ENCODE results near the gene SERTAD3.
"Not testable (repeated sequence)": the region's sequence is repeated elsewhere in the genome, so short reads cannot be mapped to it uniquely, and the experiment has no call there.

The SERTAD3 gene

GRCh38 chr19:40411958-40412499 is 32.1 kb downstream of the SERTAD3 start:
- Histone ChIP-seq H3F3A (ENCODE audit: insufficient read depth, low read length) (no peaks in the 10 kb centered on the region), H3K4me1 (ENCODE audit: low read length) (peaks cover 11% of the 10 kb centered on the region), H3K9ac (ENCODE audit: low read length) (no peak overlapping the region), H3K36me3 (replicated peaks; ENCODE audit: insufficient read depth, low read length) (no peaks in the 10 kb centered on the region), H3K9me2 (replicated peaks; ENCODE audit: insufficient read depth, low read length) (no peaks in the 10 kb centered on the region), H3K79me2 (ENCODE audit: low read length) (no peaks in the 10 kb centered on the region), H3K27ac (ENCODE audit: low read length) (no peak overlapping the region), H2AFZ (ENCODE audit: low read length) (no peak overlapping the region), H3K27me3 (replicated peaks; ENCODE audit: insufficient read depth, low read length) (no peaks in the 10 kb centered on the region), H3K9me3 (replicated peaks; ENCODE audit: insufficient read depth, low read length) (no peaks in the 10 kb centered on the region), H3K4me2 (ENCODE audit: low read depth, low read length) (no peak overlapping the region), H3K4me3 (ENCODE audit: low read length) (no peak overlapping the region), H4K20me1 (ENCODE audit: insufficient read depth, low read length) (no peaks in the 10 kb centered on the region)
- no peak for TF ChIP-seq EZH2phosphoT487 (IDR thresholded peaks at IDR 0.05; ENCODE audit: low read length)
- TF ChIP-seq CTCF (IDR thresholded peaks at IDR 0.05; ENCODE audit: low read length) = no peak
- TF ChIP-seq EZH2 (optimal IDR thresholded peaks at IDR 0.05; ENCODE audit: low read depth, low read length) = no peak
- DNase-seq = no peak

DNA sequence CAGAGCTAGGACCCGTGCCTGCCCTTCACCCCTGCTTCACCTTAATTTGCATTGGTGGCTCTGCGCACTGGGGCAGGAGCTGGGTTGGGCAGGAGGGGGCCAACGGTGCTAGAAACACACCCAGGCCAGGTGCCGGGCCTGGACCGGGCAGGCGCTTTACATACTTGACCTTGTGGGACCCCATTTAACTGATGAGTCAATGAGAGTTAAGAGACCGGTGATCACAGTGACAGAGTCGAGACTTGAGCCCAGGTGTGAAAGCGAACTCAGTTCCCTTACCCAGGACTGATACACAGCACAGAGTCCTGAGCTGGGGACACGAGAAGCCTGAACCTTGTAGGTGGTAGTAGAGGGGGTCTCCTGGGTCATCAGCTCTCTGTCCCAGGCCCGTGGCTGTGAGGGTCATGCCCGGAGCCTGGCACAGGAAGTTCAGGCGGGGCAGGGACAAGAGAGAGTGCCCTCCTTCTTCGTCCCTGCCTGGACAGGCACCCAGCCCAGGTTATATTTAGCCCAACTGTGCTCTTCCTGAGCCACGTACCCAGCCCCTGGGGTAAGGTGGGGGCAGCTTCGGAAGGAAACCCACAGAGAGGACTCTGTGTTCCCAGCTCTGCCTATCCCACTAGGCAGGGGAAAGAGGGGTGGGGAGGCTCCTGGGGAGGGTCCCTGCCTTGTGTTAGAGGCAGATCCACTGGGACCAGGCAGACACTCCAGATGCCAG is 32.9 kb downstream of the SERTAD3 start:
- Histone ChIP-seq H2AFZ (ENCODE audit: low read length) (peak overlapping the region; percentile 68), H3K4me3 (ENCODE audit: low read length) (no peak overlapping the region), H3K36me3 (replicated peaks; ENCODE audit: insufficient read depth, low read length) (no peaks in the 10 kb centered on the region), H3K4me1 (ENCODE audit: low read length) (peaks cover 11% of the 10 kb centered on the region), H3K4me2 (ENCODE audit: low read depth, low read length) (peak overlapping the region; percentile 42; the same call in 1 of the 2 replicates), H3K9me2 (replicated peaks; ENCODE audit: insufficient read depth, low read length) (no peaks in the 10 kb centered on the region), H3K27ac (ENCODE audit: low read length) (no peak overlapping the region), H3K79me2 (ENCODE audit: low read length) (no peaks in the 10 kb centered on the region), H3F3A (ENCODE audit: insufficient read depth, low read length) (no peaks in the 10 kb centered on the region), H3K9me3 (replicated peaks; ENCODE audit: insufficient read depth, low read length) (no peaks in the 10 kb centered on the region), H3K9ac (ENCODE audit: low read length) (no peak overlapping the region), H3K27me3 (replicated peaks; ENCODE audit: insufficient read depth, low read length) (no peaks in the 10 kb centered on the region), H4K20me1 (ENCODE audit: insufficient read depth, low read length) (no peaks in the 10 kb centered on the region)
- DNase-seq = no peak
- TF ChIP-seq EZH2phosphoT487 (IDR thresholded peaks at IDR 0.05; ENCODE audit: low read length) (no peak), EZH2 (optimal IDR thresholded peaks at IDR 0.05; ENCODE audit: low read depth, low read length) (no peak), CTCF (IDR thresholded peaks at IDR 0.05; ENCODE audit: low read length) (no peak)

GRCh38 chr19:40410030-40410389 is 34.1 kb downstream of the SERTAD3 start:
- no peaks in the 10 kb centered on the region for H4K20me1 ChIP-seq (ENCODE audit: insufficient read depth, low read length)
- H3F3A ChIP-seq (ENCODE audit: insufficient read depth, low read length) = no peaks in the 10 kb centered on the region
- H3K27ac ChIP-seq (ENCODE audit: low read length) = no peak overlapping the region
- no peak for DNase-seq
- H3K9ac ChIP-seq (ENCODE audit: low read length) = no peak overlapping the region
- H3K9me2 ChIP-seq (replicated peaks; ENCODE audit: insufficient read depth, low read length) = no peaks in the 10 kb centered on the region
- no peaks in the 10 kb centered on the region for H3K9me3 ChIP-seq (replicated peaks; ENCODE audit: insufficient read depth, low read length)
- TF ChIP-seq CTCF (IDR thresholded peaks at IDR 0.05; ENCODE audit: low read length) (no peak), EZH2 (optimal IDR thresholded peaks at IDR 0.05; ENCODE audit: low read depth, low read length) (no peak), EZH2phosphoT487 (IDR thresholded peaks at IDR 0.05; ENCODE audit: low read length) (no peak)
- no peaks in the 10 kb centered on the region for H3K79me2 ChIP-seq (ENCODE audit: low read length)
- no peaks in the 10 kb centered on the region for H3K36me3 ChIP-seq (replicated peaks; ENCODE audit: insufficient read depth, low read length)
- no peaks in the 10 kb centered on the region for H3K27me3 ChIP-seq (replicated peaks; ENCODE audit: insufficient read depth, low read length)
- no peak overlapping the region for H2AFZ ChIP-seq (ENCODE audit: low read length)
- H3K4me1 ChIP-seq (ENCODE audit: low read length) = peaks cover 11% of the 10 kb centered on the region
- H3K4me2 ChIP-seq (ENCODE audit: low read depth, low read length) = no peak overlapping the region
- no peak overlapping the region for H3K4me3 ChIP-seq (ENCODE audit: low read length)

DNA sequence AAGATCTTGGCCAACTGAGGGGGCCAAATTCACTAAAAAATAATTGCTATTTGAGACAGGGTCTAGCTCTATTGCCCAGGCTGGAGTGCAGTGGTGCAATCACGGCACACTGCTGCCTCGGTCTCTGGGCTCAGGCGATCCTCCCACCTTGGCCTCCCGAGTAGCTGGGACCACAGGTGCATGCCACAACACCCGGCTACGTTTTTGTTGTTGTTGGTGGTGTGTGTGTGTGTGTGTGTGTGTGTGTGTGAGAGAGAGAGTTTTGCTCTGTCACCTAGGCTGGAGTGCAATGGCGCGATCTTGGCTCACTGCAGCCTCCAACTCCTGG is 35.6 kb downstream of the SERTAD3 start:
- DNase-seq; H3K9ac ChIP-seq (ENCODE audit: low read length); H3K27me3 ChIP-seq (replicated peaks; ENCODE audit: insufficient read depth, low read length); H4K20me1 ChIP-seq (ENCODE audit: insufficient read depth, low read length); H3K4me3 ChIP-seq (ENCODE audit: low read length); H3K4me2 ChIP-seq (ENCODE audit: low read depth, low read length); H3K79me2 ChIP-seq (ENCODE audit: low read length); H3K9me2 ChIP-seq (replicated peaks; ENCODE audit: insufficient read depth, low read length); H2AFZ ChIP-seq (ENCODE audit: low read length); H3K27ac ChIP-seq (ENCODE audit: low read length); H3F3A ChIP-seq (ENCODE audit: insufficient read depth, low read length); H3K9me3 ChIP-seq (replicated peaks; ENCODE audit: insufficient read depth, low read length); H3K36me3 ChIP-seq (replicated peaks; ENCODE audit: insufficient read depth, low read length): not testable (repeated sequence)
- peaks cover 11% of the 10 kb centered on the region for H3K4me1 ChIP-seq (ENCODE audit: low read length)

Data from MM.1S (cell line).